GM21619 (cell line): ENCODE data around the gene KCNK7.
A peak's percentile ranks its signal among the peaks of the same experiment; 100 is the strongest.
"Not testable (repeated sequence)": the region's sequence is repeated elsewhere in the genome, so short reads cannot be mapped to it uniquely, and the experiment has no call there.

ENCODE experiments used
- ATAC-seq: cut with Tn5 transposase; IDR thresholded peaks from one replicate; pipeline ENCODE4 v1.9.1; 2021; ENCODE audit not compliant: unreplicated experiment

Gene KCNK7

DNA sequence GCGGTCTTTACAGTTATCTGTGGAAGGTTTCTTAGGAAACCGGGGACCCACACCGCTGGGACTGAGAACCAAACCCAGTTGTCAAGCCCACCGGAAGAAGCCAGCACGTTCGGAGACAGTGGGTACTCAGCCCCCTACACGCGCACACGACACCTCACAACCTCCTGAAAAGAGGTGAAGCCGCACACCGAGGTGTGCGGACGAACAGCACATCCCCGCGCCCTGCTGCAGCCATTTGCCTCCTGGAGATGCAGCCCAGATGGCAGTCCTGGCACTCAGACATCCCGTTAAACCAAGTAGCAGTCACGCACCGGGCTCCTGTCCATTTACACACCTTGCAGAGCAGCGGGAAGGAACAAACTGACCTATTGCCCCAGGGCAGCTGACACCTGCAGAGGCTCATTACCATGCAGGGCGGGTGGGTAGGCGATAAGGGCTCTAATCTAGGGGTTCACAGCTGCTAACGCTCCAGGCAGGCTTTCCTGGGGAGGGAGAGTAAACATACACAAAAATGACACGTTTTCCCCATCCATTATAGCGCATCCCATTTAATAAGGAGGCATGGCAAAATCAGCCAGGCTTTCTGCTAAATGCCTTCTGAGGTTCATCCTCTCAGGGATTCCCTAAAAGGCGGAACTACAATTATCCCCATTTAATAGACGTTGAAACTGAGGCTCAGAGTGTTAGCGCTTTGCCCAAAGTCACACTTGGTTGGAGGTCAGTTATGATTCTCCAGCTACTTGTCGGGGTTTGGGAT is 20.6 kb downstream of the KCNK7 start:
- no peak for ATAC-seq

DNA sequence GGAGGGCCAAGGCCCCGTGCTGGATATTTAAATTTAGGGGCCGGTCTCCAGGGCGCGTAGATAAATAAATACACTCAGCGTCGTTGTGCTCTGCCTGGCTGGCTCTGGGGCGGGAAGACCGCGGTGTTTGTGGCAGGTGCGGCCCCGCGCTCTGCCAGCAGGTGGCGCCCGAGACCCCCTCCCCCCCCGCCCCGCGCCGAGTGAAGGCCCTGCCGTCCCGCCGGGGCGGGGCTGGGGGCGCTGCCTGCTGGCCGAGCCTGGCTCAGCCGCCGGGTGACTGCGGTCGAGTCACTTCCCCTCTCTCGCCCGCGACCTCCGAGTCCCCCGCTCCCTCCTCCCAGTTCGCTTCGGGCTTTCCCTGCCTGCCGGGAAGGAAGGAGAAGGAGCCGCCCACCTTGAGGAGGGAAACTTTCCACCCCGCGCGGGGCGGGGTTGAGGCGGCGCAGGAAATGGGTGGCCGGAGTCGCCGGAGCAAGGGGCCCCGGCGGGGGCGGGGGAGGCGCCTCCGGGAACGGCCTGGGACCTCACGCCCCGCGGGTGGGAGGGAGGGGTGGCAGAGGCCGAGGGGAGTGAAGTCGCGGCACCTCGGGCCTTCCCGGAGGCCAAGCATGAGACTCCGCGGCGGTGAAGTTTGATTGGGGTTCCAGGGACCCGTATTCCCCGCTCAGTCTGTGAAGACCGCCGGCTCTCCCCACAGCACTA is 21.3 kb downstream of the KCNK7 start:
- peak; percentile 23 for ATAC-seq

DNA sequence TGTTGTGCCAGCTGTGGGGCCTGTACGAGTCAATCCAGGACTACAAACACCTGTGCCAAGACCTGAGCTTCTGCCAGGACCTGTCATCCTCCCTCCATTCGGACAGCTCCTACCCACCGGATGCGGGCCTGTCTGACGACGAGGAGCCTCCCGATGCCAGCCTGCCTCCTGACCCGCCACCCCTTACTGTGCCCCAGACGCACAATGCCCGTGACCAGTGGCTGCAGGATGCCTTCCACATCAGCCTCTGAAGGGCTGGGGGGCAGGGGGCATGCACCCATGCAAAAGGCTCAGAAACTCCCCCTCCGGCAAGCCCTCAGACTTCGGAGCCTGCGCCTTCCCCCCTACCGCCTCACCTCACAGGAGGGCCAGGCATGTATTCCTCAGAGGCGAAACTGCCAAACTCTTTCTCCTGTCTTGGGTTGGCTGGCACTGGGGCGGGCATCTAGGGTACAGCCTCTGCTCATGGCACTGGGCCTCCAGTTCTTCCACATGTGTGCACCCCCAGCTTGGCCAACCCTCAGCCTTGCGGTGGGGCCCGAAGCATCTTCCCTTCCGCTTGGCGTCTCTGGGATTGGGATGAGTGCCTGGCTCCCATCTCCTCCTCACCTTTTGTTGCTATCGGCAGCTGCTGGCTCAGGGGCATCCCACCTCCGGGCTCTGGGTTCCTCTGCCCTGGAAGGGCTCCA is 22.1 kb downstream of the KCNK7 start:
- ATAC-seq, result no peak

DNA sequence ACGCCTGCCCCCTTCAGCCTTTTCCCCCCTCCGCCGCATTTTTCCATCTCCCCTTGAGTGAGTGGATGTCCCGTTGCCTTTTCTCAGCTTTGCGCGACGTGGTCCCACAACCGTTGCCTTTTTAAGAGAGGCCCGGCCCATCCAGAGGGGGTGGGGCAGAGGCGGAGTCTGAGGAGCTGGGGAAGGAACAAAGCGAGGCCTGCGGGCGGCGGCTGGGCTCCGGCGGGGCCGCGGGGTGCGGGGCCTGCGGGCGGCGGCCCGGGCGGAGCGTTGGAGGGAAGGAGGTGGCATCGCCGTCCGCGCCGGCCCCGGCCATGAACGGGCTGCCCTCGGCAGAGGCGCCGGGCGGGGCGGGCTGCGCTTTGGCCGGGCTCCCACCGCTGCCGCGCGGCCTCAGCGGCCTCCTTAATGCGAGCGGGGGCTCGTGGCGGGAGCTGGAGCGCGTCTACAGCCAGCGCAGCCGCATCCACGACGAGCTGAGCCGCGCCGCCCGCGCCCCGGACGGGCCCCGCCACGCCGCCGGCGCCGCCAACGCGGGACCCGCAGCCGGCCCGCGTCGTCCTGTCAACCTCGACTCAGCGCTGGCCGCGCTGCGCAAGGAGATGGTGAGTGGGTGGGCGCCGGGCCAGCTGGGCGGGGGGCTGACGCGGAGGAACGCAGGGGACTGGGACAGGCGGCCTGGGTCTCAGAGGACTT is 23.1 kb downstream of the KCNK7 start, which contains the start of gene FAM89B:
Gene FAM89B (plus strand): TSS at position 183 of the 696 bp plus-strand sequence. CDS start 132 bp downstream, at position 315.
- ATAC-seq, result no peak

DNA sequence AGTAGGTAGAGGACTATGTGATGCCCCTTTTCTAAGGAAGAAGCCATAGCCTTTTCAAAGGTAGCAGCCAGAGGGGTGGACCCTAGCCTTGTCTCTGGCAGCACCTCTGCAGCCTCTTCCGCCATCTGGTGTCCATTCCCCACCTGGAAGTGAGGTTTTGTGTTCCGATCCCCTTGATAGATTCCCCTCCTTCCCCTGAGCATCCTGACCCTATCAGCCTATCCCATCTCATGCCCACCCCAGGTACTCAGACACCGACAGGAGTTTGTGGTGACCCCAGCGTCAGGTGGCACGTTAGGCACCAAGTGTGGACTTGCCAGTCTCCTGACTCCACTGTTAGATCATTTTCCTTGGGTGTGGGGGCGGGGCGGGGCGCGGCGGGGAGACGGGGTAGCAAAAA is 23.7 kb downstream of the KCNK7 start:
- ATAC-seq, result no peak

DNA sequence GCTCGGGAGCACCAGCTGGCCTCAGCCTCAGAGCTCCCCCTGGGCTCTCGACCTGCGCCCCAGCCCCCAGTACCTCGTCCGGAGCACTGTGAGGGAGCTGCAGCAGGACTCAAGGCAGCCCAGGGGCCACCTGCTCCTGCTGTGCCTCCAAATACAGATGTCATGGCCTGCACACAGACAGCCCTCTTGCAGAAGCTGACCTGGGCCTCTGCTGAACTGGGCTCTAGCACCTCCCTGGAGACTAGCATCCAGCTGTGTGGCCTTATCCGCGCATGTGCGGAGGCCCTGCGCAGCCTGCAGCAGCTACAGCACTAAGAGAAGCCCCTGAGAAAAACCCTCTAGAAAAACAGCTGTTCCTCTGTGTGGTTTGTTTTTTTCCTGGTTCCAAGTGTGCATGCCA is 24.2 kb downstream of the KCNK7 start:
- no peak for ATAC-seq

DNA sequence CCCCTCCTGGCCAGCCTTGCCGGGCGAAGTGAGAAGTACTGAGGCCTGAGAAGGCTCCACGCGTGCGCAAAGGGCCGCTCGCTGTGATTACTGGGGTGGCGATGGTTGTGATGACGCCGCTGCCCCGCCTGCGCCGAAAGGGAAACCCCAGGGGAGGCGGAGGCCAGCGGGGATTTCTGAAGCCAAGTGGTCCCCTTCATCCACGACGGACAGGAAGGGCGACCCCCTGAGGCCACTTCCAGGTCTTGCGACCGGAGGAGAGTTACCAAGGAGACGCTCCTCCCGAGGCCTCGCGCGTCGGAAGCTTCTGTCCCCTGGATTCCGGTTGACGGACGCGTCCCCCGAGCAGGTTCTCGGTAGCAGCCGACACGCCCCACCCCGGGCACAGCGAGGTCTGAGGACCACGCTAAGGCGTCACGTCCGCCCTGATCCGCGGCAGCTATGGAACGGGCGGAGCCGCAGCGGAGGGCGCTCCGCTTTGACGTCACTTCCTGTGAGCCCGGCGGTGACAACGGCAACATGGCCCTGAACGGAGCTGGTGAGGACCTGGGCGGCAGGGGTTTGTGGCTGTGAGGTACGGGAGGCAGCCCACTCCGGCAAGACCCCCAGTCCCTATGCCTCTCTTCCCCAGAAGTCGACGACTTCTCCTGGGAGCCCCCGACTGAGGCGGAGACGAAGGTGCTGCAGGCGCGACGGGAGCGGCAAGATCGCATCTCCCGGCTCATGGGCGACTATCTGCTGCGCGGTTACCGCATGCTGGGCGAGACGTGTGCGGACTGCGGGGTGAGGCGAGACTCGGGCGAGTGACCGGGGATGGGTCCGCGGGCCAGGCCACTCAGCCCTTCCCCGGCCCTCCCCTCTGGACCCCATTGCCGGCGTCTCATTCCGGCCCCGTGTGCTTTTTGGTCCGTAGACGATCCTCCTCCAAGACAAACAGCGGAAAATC is 25.4 kb downstream of the KCNK7 start, which contains the start of gene ZNRD2:
Gene ZNRD2 (plus strand): TSS at position 505 of the 946 bp plus-strand sequence. CDS start 15 bp downstream, at position 520.
- peak; percentile 52 for ATAC-seq

DNA sequence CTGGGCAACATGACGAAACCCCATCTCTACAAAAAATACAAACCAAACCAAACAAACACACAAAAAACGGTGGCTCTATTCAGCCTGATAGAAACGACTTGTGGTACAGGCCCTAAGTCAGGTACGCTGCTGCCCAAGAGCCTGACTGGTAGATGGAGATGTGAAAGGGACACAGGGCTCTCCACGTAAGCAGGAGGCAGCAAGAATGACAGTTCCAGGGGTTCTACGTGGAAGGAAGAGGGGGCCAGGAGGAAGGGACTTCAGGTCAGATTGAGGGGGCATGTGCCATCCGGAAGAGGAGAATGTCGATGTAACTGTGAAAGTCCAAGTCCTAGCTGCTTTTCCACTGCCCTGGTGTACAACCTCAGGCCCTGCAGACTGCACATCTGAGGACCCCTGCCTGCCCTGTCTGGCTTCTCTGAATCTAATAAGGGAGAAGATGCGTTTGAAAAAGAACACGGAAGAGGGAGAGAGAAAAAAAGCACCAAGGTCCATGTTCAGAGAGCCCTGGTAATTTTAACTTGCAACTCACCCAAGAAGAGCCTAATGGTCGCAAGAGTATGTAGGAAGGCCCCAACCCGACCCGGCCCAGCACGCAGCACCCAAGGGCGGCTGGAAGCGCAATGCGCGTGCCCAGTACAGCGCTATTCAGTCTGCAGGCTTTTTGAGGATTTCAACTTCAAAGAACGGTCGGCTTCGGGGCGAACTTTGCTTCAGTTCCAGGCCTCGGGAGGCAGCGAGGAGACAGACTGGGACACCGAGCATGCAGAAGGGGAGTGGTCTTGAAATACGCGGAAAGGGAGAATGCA is 26.2 kb downstream of the KCNK7 start:
- peak; percentile 0 for ATAC-seq

DNA sequence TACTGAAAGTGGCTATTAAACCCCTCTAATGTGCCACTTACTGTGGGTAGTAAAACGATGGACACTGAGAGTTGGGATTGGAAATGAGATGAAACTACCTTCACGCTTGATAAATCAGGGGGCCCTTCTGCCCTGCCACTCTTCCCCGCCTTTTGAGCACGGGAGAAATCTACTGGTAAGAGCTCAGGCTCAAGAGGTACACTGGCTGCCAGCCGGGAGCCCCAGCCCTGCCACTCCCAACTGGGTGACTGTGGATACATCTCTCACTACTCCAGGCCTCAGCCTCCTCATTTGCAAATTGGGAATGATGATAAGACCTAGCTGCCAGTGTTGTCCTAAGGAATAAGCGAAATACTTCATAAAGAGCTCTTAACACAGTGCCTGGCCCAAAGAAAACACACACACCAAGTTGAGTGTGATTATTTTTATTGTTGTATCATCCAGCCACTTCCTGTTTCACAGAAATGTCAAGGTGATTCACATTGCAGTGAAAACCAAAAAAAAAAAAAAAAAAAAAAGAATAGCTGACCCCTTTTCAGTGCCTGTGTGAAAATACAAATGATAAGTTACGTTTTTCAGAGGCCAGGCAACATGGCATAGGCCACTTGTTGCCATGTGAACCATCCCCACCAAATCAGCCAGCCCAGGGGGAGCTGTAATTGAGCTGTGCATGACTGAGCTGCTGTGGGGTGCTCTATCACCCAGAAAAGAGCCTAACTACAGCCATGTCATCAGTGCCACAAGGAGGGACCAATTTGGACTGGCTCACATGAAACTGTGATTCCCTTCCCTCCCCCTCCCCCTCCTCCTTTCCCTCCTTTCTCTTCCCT is 29.8 kb downstream of the KCNK7 start:
- ATAC-seq, result no peak

DNA sequence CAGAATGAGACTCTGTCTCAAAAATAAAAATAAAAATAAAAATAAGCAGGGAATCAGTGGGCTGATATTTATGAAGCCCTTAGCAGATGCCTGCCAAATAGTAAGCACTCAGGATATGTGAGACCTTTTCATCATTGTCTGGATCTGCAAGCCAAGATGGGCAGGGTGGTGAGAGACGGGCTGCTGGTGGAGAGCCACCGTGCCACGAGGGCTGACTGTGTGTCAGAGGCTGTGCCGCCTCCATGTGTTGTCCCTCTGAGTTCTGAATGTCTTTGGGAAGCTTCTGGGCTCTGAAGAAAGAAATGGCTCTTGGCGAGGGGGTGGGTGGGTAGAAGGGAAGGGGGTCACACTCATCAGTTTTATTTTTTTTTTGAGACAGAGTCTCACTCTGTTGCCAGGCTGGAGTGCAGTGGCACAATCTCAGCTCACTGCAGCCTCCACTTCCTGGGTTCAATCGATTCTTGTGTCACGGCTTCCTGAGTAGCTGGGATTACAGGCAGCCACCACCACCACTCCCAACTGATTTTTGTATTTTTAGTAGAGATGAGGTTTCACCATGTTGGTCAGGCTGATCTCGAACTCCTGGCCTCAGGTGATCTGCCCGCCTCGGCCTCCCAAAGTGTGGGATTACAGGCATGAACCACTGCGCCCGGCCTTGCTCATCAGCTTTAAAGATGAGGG is 30.6 kb downstream of the KCNK7 start:
- ATAC-seq, result not testable (repeated sequence)

DNA sequence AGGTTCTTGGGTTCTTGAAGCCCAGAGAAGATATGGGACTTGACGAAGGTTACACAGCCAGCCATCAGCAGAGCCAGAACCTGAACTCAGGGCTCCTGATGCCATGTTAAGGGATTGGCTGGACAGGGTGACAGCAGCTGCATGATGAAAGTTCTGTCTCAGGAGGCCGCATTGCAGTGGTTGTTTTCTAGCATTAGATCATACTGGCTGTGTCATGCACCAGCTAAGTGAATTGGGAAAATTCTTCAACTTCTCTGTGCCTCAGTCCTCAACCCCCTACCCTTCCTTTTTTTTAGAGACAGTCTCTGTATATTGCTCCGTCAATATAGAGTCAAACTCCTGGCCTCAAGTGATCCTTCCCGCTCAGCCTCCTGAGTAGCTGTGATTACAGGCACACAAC is 32.0 kb downstream of the KCNK7 start:
- no peak for ATAC-seq

DNA sequence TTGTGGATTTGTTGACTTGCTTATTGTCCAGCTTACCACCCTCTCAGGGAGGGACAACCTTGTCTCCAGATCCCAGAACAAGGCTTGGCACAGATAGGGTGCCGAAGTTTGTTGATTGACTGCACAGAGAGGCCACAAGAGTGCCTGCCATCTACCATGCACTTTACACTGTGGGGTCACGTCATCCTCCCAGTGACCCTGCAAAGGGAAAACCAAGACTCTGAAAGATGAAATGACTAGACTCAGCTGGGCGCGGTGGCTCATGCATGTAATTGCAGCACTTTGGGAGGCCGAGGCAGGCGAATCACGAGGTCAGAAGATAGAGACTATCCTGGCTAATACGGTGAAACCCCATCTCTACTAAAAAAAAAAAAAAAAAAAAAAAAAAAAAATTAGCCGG is 32.8 kb downstream of the KCNK7 start:
- no peak for ATAC-seq

DNA sequence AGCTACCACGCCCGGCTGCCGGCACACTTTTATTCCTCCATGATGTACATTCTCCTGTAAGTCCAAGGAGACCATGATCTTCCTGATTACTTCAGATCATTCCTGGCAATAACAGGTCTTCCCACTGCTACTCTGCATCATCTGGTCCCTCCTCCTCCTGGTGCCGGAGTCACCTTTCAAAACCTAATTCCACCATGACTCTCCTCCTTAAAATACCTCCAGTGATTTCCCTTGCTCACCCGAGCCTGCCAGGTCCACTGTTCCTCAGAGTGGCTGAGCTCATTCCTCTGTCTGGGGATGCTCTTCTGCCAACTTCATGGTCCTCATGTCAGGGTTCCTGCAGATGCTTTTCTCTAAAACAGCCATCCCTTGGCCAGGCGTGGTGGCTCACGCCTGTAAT is 33.6 kb downstream of the KCNK7 start:
- ATAC-seq, result no peak

DNA sequence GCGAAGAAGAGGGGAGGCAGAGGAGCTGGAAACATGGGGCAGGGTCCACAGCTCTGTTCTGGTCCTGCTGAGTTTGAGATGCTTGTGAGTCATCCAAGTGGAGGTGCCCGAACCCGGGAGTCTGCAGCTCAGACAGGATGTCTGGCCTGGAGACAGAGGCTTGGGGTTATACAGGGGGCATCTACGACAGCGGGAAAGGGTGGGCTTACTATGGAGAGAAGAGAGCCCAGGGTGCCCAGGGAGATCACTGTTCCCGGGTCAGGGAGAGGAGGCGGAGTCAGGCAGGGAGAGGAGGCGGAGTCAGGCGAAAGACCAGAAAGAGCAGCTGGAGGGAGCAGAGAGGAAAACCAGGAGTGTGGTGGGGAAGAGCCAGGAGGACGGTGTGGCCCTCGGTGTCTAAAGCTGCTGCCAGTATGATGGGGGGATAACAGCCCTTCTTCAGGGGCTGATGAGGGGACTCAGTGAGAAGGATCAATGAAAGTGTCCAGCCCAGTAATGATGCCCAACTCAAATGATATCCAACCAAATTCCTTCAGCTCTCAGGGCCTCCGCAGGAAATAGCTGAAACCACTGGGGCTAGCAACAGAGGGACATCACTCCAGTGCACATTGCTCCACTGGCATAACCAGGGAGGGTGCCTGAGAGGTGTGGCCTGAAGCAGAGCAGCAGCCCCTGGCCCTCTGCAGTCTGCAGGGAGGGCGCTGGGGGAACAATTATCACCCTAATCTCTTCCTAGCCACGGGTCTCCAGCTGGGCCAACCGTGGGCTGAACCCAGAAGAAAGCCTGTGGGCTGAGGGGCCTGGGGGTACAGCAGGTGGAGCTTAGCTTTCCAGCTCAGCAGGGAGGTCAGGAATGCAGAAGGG is 34.8 kb downstream of the KCNK7 start:
- ATAC-seq, result no peak

DNA sequence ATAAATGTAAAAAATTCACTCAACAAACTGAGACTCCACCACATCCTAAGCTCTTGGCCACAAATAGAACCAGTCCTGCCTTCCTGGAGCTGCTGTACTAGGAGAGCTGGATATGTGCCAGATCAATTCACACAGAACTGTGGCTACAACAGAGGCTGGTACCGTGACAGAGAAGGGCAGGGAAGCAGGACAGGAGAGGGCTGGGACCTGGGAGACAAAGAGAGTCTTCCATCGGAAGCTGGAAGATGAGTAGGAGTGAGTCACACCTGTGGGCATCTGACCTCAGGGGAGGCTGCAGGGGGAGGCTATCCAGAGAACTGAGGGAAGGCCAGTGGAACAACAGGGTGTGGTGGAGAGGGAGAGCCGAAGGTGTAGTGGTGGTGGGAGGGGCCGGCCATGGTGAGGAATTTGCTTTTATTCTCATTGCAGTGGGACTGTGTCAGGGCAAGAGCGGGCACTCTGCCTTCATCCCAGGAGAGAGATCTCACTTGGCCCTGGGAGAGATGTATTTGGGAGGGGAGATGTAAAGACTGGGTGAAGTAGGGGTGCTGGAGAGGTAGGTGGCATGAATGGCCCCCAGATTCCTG is 35.6 kb downstream of the KCNK7 start:
- ATAC-seq, result no peak

DNA sequence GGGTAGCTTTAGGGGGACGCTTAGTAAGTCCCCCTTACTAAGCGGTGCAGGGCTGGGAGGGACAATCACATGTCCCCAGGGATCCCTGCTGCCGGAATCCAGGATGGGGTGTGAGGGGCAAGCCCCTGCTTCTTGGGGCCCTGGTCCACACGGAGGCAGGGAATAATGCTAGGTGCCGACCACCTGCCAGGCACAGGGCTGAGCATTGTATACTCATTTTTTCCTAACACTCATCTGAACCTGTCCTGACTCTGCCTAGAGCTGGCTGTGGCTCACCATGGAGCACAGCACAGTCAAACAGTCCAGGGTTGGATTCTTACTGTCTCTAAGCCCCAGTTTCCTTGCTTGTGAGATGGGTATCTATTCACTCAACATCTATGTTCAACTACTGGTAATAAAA is 36.1 kb downstream of the KCNK7 start:
- no peak for ATAC-seq
